KBM-7 (cell line): ENCODE results near the gene GRM5.
"Not testable (repeated sequence)": the region's sequence is repeated elsewhere in the genome, so short reads cannot be mapped to it uniquely, and the experiment has no call there.

Experiments
- DNase-seq: peaks from one replicate; pipeline ENCODE4 v3.0.0-alpha.2; 2015
- in situ Hi-C: fragments of 300-500 bp; cut with MboI; formaldehyde crosslinking; loops from 2 replicates; pipeline ENCODE4 v1.14.3; 2020; ENCODE audit warnings: low sequenced_read_pairs, low pct_unique_long_range_greater_than_20kb, mixed read lengths

Gene GRM5

GRCh38 chr11:88849773-88850172, 216.0 kb downstream of the GRM5 start:
- in situ Hi-C loops, DNase-seq: not testable (repeated sequence)

DNA sequence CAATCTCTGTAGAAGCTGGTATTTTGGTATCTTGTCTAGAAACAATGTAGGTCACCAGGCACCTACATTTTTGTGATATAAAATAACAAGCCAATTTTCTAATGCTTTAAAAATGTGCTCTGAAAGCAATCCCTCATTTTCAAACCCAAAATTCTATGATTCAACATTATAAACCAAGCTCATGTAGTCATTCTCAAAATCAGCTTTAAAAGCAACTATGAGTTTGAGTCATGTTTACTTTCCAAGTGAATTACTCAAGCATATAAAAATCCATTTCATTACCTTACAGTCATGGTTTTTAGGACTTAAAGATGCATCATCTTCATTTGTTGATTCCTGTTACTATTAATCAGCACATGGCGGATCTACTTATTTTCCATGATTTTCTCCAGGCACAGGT, 216.4 kb downstream of the GRM5 start:
- no peak for DNase-seq
- in situ Hi-C loops, result no loop called here

GRCh38 chr11:88846266-88846665, 219.5 kb downstream of the GRM5 start:
- DNase-seq, in situ Hi-C loops: not testable (repeated sequence)

- in situ Hi-C loops, DNase-seq: not testable (repeated sequence)
Observed at GRCh38 chr11:88844941-88845340, 220.8 kb downstream of the GRM5 start.

DNA sequence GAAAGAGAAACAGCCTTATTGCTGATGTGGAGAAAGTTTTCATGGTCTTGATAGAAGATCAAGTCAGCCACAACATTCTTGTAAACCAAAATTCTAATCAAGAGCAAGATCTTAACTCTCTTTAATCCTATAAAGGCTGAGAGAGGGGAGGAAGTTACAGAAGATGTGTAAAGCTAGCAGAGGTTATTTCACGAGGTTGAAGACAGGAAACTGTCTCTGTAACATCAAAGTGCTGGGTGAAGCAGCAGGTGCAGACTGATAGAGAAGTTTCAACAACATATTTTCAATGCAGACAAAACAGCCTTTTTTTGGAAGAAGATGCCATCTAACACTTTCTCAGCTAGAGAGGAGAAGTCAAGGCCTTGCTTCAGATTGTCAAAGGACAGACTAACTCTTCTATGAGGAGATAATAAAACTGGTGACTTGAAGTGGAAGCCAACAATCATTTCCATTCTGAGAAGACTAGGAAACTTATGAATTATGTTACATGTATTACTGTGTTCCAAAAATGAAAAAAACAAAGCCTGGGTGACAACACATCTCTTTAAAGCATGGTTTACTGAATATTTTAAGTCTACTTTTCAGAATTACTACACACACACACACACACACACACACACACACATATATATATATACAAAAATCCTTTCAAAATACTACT, 221.9 kb downstream of the GRM5 start:
- in situ Hi-C loops, DNase-seq: not testable (repeated sequence)

GRCh38 chr11:88838139-88838538, 227.6 kb downstream of the GRM5 start:
- in situ Hi-C loops, DNase-seq: not testable (repeated sequence)

DNA sequence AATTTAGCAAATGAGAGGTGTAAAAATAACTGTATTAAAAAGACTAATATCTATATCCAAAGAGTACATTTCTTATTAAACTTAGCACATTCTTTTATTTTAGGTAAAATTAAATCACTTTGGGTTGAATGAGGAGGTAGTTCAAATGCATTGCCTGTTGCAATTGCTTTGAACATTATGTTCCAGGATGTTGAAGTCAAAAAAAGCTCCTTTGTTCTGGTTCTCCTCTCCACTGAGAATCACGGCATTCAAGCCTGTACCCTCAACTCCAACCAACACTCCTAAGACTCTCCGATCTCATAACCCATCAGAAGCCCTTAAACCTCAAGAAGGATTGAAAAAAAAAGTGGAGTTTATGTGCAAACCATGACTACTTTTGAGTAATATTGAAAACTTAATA, 230.1 kb downstream of the GRM5 start:
- DNase-seq, in situ Hi-C loops: not testable (repeated sequence)

DNA sequence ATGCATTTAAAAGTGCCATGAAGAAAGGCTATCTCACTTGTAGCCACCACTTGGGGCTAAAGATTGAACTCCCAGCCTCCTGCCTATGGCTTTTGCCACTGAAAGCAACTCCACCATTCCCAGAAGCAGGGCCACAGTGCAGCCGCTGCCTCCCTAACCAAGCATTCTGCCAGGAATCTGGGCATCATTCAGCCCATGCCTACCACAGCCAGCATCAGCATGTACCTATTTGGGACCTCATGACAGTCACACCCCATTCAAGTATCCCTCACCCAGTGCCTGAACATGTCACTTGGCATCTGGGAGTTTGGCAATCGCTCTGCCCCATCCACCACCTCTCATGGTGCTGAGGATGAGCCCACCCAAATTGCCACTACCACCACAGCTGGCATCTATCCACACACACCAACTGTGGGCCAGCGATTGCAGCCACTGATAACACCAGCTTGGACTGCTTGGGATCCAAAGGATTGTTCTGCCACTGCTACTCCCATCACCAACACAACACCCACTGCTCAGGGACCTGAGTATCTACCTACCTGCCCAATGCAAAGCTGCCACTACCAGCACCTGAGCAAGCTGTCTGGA, 234.4 kb downstream of the GRM5 start:
- in situ Hi-C loops, result no loop called here
- DNase-seq, result no peak

- no peak for DNase-seq
- in situ Hi-C loops, result no loop called here
Observed at GRCh38 chr11:88827018-88827676, 238.6 kb downstream of the GRM5 start.

GRCh38 chr11:88819616-88820015, 246.2 kb downstream of the GRM5 start:
- DNase-seq, result no peak
- in situ Hi-C loops, result no loop called here

GRCh38 chr11:88818978-88819377, 246.8 kb downstream of the GRM5 start:
- in situ Hi-C loops, result no loop called here
- DNase-seq, result no peak

DNA sequence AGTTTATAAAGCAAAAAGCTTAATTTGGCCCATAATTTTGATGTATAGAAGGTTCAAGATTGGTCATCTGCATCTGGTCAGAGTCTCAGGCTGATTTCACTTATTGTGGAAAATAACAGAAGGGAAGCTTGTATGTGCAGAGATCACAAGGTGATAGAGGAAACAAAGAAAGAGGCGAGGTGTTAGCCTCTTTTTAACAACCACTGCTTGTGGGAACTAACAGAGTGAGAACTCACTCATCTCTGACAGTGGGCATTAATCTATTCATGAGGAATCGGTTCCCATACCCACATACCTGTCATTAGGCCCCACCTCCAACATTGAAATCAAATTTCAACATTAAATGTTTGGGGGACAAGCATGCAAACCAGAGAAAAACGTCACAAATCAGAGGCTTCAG, 250.3 kb downstream of the GRM5 start:
- no peak for DNase-seq
- in situ Hi-C loops, result no loop called here

- in situ Hi-C loops, result no loop called here
Observed at GRCh38 chr11:88814076-88814475, 251.7 kb downstream of the GRM5 start.

GRCh38 chr11:88813233-88813915, 252.4 kb downstream of the GRM5 start:
- in situ Hi-C loops, result no loop called here
- no peak for DNase-seq

More at GRCh38 chr11:88814076-88814475, 251.7 kb downstream of the GRM5 start:
- no peak for DNase-seq

GRCh38 chr11:88810420-88811097, 255.2 kb downstream of the GRM5 start:
- in situ Hi-C loops, result no loop called here
- DNase-seq, result no peak

- in situ Hi-C loops, result no loop called here
- no peak for DNase-seq
Observed at GRCh38 chr11:88809126-88809525, 256.7 kb downstream of the GRM5 start.

- in situ Hi-C loops, result no loop called here
- no peak for DNase-seq
Observed at GRCh38 chr11:88807349-88807748, 258.4 kb downstream of the GRM5 start.

DNA sequence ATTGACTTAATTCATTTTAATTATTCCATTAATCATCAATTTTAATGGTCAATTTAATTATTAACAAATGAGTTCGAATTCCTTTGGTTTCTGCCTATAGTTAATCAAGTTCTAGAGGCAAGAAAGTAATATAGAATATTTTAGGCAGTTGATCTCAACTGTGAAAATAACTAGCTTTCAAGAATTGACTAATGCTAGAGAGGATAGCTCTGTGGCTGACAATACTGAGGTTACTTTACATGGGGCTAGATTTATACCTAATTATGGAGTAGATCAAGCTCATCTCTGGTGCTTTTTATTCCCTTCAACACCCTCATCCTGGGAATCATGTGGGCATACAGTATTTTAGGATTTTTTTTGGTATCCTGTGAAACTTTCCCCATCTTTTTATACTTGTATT, 259.4 kb downstream of the GRM5 start:
- in situ Hi-C loops, result no loop called here
- DNase-seq, result no peak

GRCh38 chr11:88801484-88802123, 264.2 kb downstream of the GRM5 start:
- in situ Hi-C loops, result no loop called here
- DNase-seq, result no peak
